AG10803 (cell line): ENCODE data around the gene SULT1A2.
"Not testable (repeated sequence)": the region's sequence is repeated elsewhere in the genome, so short reads cannot be mapped to it uniquely, and the experiment has no call there.

ENCODE experiments used
- DNase-seq: peaks from one replicate; pipeline ENCODE4 v3.0.0; 2010; ENCODE audit warnings: low read depth
- H3K4me3 ChIP-seq: 2 replicates; pipeline ENCODE4 v1.5.1; 2011; ENCODE audit warnings: mild to moderate bottlenecking, low read length, control low read depth
- TF ChIP-seq, protein P1 (sequence below): conservative IDR thresholded peaks from 2 replicates; pipeline ENCODE4 v1.5.1; 2011; ENCODE audit warnings: mild to moderate bottlenecking, low read length, control low read depth, inconsistent platforms

The SULT1A2 gene

DNA sequence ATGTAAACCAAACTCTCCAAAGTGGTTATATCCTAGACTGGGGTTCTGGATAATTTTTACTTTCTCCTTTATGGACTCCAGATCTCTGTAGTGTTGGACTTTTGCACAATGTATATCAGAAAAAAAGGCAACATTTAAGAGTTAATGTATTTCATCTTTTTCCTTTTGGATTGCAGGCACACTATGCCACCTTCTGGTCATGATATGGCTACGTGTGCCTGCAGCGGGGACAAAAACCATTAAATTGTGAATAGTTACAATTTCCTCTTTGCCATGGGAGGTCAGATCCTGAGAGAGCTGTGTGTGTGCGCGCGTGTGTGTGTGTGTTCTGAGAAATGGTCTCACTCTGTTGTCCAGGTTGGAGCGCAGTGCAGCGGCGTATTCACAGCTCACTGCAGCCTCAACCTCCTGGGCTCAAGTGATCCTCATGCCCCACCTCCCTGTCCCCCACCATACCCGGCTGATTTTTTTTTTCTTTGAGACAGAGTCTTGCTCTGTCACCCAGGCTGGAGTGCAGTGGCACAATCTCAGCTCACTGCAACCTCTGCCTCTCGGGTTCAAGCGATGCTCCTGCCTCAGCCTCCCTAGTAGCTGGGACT, 47.5 kb downstream of the SULT1A2 start:
- no peak overlapping the region for H3K4me3 ChIP-seq
- TF ChIP-seq, protein P1, sequence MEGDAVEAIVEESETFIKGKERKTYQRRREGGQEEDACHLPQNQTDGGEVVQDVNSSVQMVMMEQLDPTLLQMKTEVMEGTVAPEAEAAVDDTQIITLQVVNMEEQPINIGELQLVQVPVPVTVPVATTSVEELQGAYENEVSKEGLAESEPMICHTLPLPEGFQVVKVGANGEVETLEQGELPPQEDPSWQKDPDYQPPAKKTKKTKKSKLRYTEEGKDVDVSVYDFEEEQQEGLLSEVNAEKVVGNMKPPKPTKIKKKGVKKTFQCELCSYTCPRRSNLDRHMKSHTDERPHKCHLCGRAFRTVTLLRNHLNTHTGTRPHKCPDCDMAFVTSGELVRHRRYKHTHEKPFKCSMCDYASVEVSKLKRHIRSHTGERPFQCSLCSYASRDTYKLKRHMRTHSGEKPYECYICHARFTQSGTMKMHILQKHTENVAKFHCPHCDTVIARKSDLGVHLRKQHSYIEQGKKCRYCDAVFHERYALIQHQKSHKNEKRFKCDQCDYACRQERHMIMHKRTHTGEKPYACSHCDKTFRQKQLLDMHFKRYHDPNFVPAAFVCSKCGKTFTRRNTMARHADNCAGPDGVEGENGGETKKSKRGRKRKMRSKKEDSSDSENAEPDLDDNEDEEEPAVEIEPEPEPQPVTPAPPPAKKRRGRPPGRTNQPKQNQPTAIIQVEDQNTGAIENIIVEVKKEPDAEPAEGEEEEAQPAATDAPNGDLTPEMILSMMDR = peak; percentile 63
- peak; percentile 47 for DNase-seq

DNA sequence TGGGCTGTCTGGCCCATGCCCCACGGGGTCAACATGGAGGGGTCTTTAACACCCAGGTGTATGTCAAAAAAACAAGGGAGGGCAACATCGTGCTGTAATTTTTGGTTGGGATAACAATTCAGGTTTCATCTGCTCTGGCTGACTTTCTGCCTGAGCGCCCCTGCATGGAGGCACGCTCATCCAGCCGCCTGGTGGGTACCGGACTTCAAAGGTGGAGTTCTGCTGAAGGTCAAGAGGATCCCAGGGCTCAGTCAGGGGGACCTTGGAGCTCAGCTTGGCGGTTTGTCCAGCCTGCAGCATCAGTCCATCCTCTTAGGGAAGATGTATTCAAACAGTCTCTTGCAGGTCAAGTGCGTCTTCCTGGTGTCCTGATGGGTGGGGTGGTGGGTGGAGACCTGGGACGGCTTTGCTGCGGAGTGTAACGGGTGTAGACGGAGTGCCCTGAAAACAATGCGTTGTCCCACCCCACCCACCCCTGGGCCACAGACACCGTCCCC, 48.5 kb downstream of the SULT1A2 start:
- no peak for DNase-seq
- TF ChIP-seq, protein P1 = no peak

DNA sequence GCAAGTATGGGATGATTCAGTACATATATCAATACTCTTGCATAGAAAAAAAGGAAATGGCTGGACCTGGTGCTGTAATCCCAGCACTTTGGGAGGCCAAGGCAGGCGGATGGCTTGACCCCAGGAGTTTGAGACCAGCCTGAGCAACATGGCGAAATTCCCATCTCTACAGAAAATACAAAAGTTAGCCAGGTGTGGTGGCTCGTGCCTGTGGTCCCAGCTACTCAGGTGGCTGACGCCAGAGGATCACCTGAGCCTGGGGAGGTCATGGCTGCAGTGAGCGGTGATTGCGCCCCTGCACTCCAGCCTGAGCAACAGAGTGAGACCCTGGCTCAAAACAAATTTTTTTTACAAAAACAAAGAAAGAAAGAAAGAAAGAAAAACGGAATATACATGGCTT, 50.2 kb downstream of the SULT1A2 start:
- H3K4me3 ChIP-seq = no peak overlapping the region
- TF ChIP-seq, protein P1 = no peak

More for the DNA sequence above, 48.5 kb downstream of the SULT1A2 start:
- H3K4me3 ChIP-seq = no peak overlapping the region

DNA sequence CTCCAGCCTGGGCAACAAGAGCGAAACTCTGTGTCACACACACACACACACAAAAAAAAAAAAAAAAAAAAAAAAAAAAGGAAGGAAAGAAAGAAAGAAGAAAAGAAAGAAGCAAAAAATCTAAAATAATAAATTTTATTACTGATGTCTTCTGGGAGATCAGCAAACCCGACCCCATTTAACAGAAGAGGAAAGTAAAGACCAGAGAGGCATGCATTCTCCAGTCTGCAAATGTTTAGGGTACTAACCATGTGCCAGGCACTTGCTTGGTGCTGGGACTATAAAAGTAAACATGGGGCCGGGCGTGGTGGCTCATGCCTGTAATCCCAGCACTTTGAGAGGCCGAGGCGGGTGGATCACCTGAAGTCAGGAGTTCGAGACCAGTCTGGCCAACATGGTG, 50.9 kb downstream of the SULT1A2 start:
- H3K4me3 ChIP-seq, DNase-seq: not testable (repeated sequence)

More for the DNA sequence above, 50.2 kb downstream of the SULT1A2 start:
- no peak for DNase-seq

DNA sequence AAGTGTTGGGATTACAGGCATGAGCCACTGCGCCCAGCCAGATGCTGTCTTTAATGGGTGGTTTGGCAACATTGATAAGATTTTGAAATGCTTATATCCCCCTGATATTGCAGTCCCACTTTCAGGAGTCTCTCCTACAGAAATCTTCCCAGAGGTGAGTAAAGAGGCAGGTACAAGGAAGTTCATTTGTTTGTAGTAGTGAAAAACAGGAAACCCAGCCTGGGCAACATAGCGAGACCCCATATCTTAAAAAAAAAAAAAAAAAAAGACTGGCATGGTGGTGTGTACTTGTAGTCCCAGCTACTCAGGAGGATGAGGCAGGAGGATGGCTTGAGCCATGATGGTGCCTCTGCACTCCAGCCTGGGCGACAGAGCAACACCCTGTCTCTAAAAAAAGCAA, 51.9 kb downstream of the SULT1A2 start:
- TF ChIP-seq, protein P1 = no peak

DNA sequence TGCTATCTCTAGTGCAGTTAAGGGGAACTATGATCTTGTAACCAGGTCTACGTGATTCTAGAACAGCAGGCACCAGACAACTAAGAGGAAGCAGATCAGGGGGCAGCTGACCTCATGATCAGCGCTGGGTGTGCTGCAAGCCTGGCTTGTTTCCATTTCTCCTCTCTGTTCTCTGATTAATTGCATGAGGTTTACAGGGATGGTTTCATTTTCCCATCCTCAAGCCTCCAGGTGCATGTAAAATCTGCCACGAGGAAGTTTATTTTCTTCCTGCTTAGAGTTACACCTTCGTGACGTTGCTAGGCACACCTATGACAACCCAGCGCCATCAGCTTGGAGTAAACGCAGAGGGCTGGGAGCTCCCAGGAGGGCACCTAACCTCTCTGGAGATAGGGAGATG, 53.8 kb downstream of the SULT1A2 start:
- DNase-seq = no peak
- no peak overlapping the region for H3K4me3 ChIP-seq
- TF ChIP-seq, protein P1 = no peak

More for the DNA sequence above, 51.9 kb downstream of the SULT1A2 start:
- no peak overlapping the region for H3K4me3 ChIP-seq
- no peak for DNase-seq

DNA sequence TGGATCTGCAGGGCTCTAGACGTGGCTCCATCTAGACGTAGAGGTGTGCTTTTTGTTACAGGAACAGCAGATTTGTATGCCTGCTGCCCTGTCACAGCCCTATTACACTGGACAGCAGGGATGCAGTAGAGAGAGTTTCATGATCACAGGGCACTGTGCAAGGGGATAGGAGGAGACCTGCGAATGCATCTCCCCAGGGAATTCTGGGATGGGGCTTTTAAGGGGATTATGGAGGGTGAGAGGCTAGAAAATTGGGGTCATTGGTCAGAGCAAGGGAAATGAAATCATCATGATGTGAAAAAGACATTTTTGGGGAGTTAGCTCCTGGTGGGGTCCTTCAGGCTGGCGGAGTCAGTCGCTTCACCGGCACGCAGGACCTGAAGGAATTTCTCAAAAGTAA, 54.2 kb downstream of the SULT1A2 start:
- TF ChIP-seq, protein P1 = no peak
- DNase-seq = no peak
- no peak overlapping the region for H3K4me3 ChIP-seq
